Measurements from ENCODE around the gene ZNF766. TPM values are rescaled to one million over a fixed set of nuclear protein-coding genes. Genes with fewer than 3 reads are reported as not detected.

ZNF766 gene
- total RNA-seq, 1 experiment from 2014 or later: 17.9 TPM

- DNase-seq (ENCODE audit: low read depth, low spot score): no peak
- Histone ChIP-seq H3K9me2 (ENCODE audit: insufficient read depth) (no peaks in the 10 kb centered on the region), H3K9me3 (ENCODE audit: control insufficient read depth in 1 of 2, insufficient read depth in 1 of 2, low read depth in 1 of 2, low read length in 2 of 2) (no peaks in the 10 kb centered on the region), H3K79me2 (ENCODE audit: insufficient read depth, low read length) (peaks cover 7% of the 10 kb centered on the region; the same call in 1 of the 2 replicates), H2AFZ (ENCODE audit: low read depth, low read length, poor library complexity, severe bottlenecking) (no peak overlapping the region), H3K4me1 (ENCODE audit: control insufficient read depth in 1 of 2, insufficient read depth in 2 of 2, low read length in 2 of 2) (no peaks in the 10 kb centered on the region), H3K27ac (ENCODE audit: low read depth, low read length) (no peak overlapping the region), H3K36me3 (ENCODE audit: control insufficient read depth in 1 of 2, insufficient read depth in 2 of 2, low read length in 2 of 2) (peaks cover 81 to 82% of the 10 kb centered on the region in 2 experiments), H3K9ac (ENCODE audit: low read length) (no peak overlapping the region), H3K27me3 (ENCODE audit: insufficient read depth, low read length) (no peaks in the 10 kb centered on the region), H3K4me3 (replicated peaks in 1 of 2; ENCODE audit: low read depth in 1 of 2, low read length in 2 of 2) (no peak overlapping the region), H4K20me1 (ENCODE audit: insufficient read depth) (no peaks in the 10 kb centered on the region), H3K4me2 (ENCODE audit: low read length) (no peak overlapping the region)
- POLR2A ChIA-PET: no interaction called here
- RAD21 ChIA-PET (ENCODE audit: low non-redundant PET in 1 of 2, low total read pairs in 2 of 2, uncharacterized antibody in 2 of 2, unreplicated experiment in 2 of 2): no interaction called here
- TF ChIP-seq SP1 (IDR thresholded peaks at IDR 0.05; ENCODE audit: low read depth): no peak
- TF ChIP-seq EGR1 (IDR thresholded peaks at IDR 0.05; ENCODE audit: low read depth): no peak
- TF ChIP-seq, protein P1, sequence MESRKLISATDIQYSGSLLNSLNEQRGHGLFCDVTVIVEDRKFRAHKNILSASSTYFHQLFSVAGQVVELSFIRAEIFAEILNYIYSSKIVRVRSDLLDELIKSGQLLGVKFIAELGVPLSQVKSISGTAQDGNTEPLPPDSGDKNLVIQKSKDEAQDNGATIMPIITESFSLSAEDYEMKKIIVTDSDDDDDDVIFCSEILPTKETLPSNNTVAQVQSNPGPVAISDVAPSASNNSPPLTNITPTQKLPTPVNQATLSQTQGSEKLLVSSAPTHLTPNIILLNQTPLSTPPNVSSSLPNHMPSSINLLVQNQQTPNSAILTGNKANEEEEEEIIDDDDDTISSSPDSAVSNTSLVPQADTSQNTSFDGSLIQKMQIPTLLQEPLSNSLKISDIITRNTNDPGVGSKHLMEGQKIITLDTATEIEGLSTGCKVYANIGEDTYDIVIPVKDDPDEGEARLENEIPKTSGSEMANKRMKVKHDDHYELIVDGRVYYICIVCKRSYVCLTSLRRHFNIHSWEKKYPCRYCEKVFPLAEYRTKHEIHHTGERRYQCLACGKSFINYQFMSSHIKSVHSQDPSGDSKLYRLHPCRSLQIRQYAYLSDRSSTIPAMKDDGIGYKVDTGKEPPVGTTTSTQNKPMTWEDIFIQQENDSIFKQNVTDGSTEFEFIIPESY (IDR thresholded peaks at IDR 0.05; ENCODE audit: extremely low read depth, insufficient replicate concordance, low read length): no peak
- TF ChIP-seq ZNF274 (IDR thresholded peaks at IDR 0.05; ENCODE audit: low read depth, low read length): no peak
- no peak for TF ChIP-seq REST (IDR thresholded peaks at IDR 0.05; ENCODE audit: low read depth)
- TF ChIP-seq ELF1 (IDR thresholded peaks at IDR 0.05; ENCODE audit: borderline replicate concordance, low read depth): no peak
- no peak for TF ChIP-seq YY1 (IDR thresholded peaks at IDR 0.05; ENCODE audit: extremely low read depth, insufficient replicate concordance, low read depth, low read length)
- no peak for TF ChIP-seq MAX (IDR thresholded peaks at IDR 0.05)
- no peak for TF ChIP-seq CEBPB (IDR thresholded peaks at IDR 0.05; ENCODE audit: low read depth)
- no peak for TF ChIP-seq RAD21 (IDR thresholded peaks at IDR 0.05; ENCODE audit: low read depth)
- no peak for TF ChIP-seq SIN3A (IDR thresholded peaks at IDR 0.05; ENCODE audit: low read depth)
- TF ChIP-seq EZH2 (IDR thresholded peaks at IDR 0.05): no peak
- TF ChIP-seq ZFX (IDR thresholded peaks at IDR 0.05): no peak
- intact Hi-C loops (cut with micrococcal nuclease): no loop called here
- no TSS peak for BruUV-seq (replicated peaks)
- ATAC-seq: no peak
- CTCF ChIA-PET: no interaction called here
These were observed 47.5 kb upstream of the ZNF766 start for GRCh38 chr19:52221831-52222375.

Measured in HCT116 (cell line).